Upper lobe of left lung (tissue), 6 donors: Measurements from ENCODE around the gene OTUD5. TPM values are rescaled to one million over a fixed set of nuclear protein-coding genes. Genes with fewer than 3 reads are reported as not detected.

Experiments used
- ATAC-seq, 2 donors: fragments of 200-7000 bp; cut with Tn5 transposase; one replicate each; pipeline ENCODE4 v1.9.1; 2022; ENCODE audit warnings: mild to moderate bottlenecking in 2 of 2, moderate library complexity in 2 of 2; ENCODE audit not compliant: low FRiP score in 2 of 2
- DNase-seq, 2 donors: peaks; one replicate each; pipeline ENCODE4 v3.0.0-alpha.2; 2019 to 2020
- H3K27ac ChIP-seq, 4 donors: fragments of 200-600 bp; sonication (generic); one replicate each; pipeline ENCODE4 v1.5.1; 2016 to 2019
- H3K27me3 ChIP-seq, 4 donors: fragments of 200-600 bp; sonication (generic); one replicate each; pipeline ENCODE4 v1.5.1; 2017 to 2019
- H3K36me3 ChIP-seq, 4 donors: fragments of 200-600 bp; sonication (generic); one replicate each; pipeline ENCODE4 v1.5.1; 2016 to 2019
- H3K4me1 ChIP-seq, 4 donors: fragments of 200-600 bp; sonication (generic); one replicate each; pipeline ENCODE4 v1.5.1; 2018 to 2019
- H3K4me3 ChIP-seq, 4 donors: fragments of 200-600 bp; sonication (generic); one replicate each; pipeline ENCODE4 v1.5.1; 2017 to 2019; ENCODE audit warnings: mild to moderate bottlenecking in 2 of 4, moderate library complexity in 1 of 4
- H3K9me3 ChIP-seq, 4 donors: fragments of 200-600 bp; sonication (generic); one replicate each; pipeline ENCODE4 v1.5.1; 2018 to 2019
- CTCF ChIP-seq, 6 experiments: fragments of 450-650 bp in 4 of 6; fragments of 200-600 bp in 2 of 6; sonication (generic) in 2 of 6; IDR thresholded peaks; one replicate each; pipeline ENCODE4 v1.5.1; 2016 to 2019; ENCODE audit warnings: antibody characterized with exemption in 6 of 6
- EP300 ChIP-seq, 4 donors: sonication (generic); formaldehyde crosslinking; IDR thresholded peaks; one replicate each; pipeline ENCODE4 v1.5.1; 2017; ENCODE audit warnings: antibody characterized with exemption in 4 of 4, control low read depth in 2 of 4
- POLR2A ChIP-seq, 4 donors: fragments of 450-650 bp; IDR thresholded peaks; one replicate each; pipeline ENCODE4 v1.5.1; 2016 to 2017; ENCODE audit warnings: antibody characterized with exemption in 4 of 4, mild to moderate bottlenecking in 2 of 4
- POLR2AphosphoS5 ChIP-seq, 2 donors: sonication (generic); formaldehyde crosslinking; IDR thresholded peaks; one replicate each; pipeline ENCODE4 v1.5.1; 2017; ENCODE audit warnings: antibody characterized with exemption in 2 of 2
- WGBS, 2 donors: methylation state at CpG; one replicate each; pipeline ENCODE4 v1.1.5; 2017 to 2018; 5-methylcytosine and 5-hydroxymethylcytosine counted together
- total RNA-seq, 6 donors: library from RNA; depleted of rRNA in 4 of 6; stranded (reverse); fragments of >200 nt in 4 of 6; gene quantifications; one replicate each; pipeline versions ENCODE4 v1.1.0 to v1.2.1, GENCODE V29; 2016 to 2021
- donor health status: DM: no; HTN: no; CAD: no; lungs with moderate emphysema.
- donor health status: DM: no; HTN: yes; CAD: no; lungs with severe emphysema.

The OTUD5 gene
- total RNA-seq, 6 donors from 2014 or later: 40.1 to 101 (median 49.6) TPM

- ATAC-seq (no peak), DNase-seq (no peak)
- Histone ChIP-seq H3K4me1 (peaks cover 4 to 15% (median 10%) of the 10 kb centered on the region in 4 donors), H3K27me3 (no peaks in the 10 kb centered on the region), H3K36me3 (peaks cover 0 to 33% (median 17%) of the 10 kb centered on the region in 4 donors), H3K27ac (peak overlapping the region in 1 of 4 donors; percentile 16), H3K9me3 (peaks cover 0 to 3% (median 0%) of the 10 kb centered on the region in 4 donors), H3K4me3 (peak overlapping the region in 1 of 4 donors; percentile 72)
- WGBS, 2 donors: 85 to 91% methylated on average over 5 to 8 of the region's 8 CpGs
- TF ChIP-seq EP300 (IDR thresholded peaks at IDR 0.05) (no peak), POLR2AphosphoS5 (IDR thresholded peaks at IDR 0.05) (no peak), POLR2A (IDR thresholded peaks at IDR 0.05) (no peak)
Observed at GRCh38 chrX:48899078-48899410, 58.4 kb downstream of the OTUD5 start.

GRCh38 chrX:48897625-48898306, 59.6 kb downstream of the OTUD5 start, which contains the start of the genes PQBP1 and TIMM17B:
TSS of gene PQBP1 (plus strand) at chrX:48897930. CDS start at chrX:48898510, 580 bp downstream.
TSS of gene TIMM17B (minus strand) at chrX:48897768. CDS start at chrX:48897749, 19 bp downstream.
- DNase-seq: peak; percentile 90 to 95
- peaks cover 4 to 15% (median 10%) of the 10 kb centered on the region in 4 donors for H3K4me1 ChIP-seq
- TF ChIP-seq POLR2AphosphoS5 (IDR thresholded peaks at IDR 0.05): peak; percentile 75 to 89
- TF ChIP-seq EP300 (IDR thresholded peaks at IDR 0.05): no peak
- peak in 3 of 4 donors; percentile 71 to 87 (median 74) for TF ChIP-seq POLR2A (IDR thresholded peaks at IDR 0.05)
- no peak for TF ChIP-seq CTCF (IDR thresholded peaks at IDR 0.05)
- peak within 1 kb of the TSS; percentile 95 to 96 (median 96) for H3K27ac ChIP-seq
- 60% methylated on average over 47 of the region's 49 CpGs; no CpG with 5 or more reads in 1 of the 2 donors for WGBS, 2 donors
- peak within 1 kb of the TSS; percentile 36 to 72 (median 68) for H3K4me3 ChIP-seq
- ATAC-seq: peak; percentile 97 to 98
- H3K27me3 ChIP-seq: no peaks in the 10 kb centered on the region
- peaks cover 0 to 34% (median 15%) of the 10 kb centered on the region in 4 donors for H3K36me3 ChIP-seq
- peaks cover 0 to 3% (median 0%) of the 10 kb centered on the region in 4 donors for H3K9me3 ChIP-seq

GRCh38 chrX:48897157-48897624, 60.2 kb downstream of the OTUD5 start:
- 0 to 46% methylated on average over 1 to 38 of the region's 38 CpGs for WGBS, 2 donors
- H3K9me3 ChIP-seq: peaks cover 0 to 3% (median 0%) of the 10 kb centered on the region in 4 donors
- DNase-seq: peak; percentile 84
- TF ChIP-seq POLR2A (IDR thresholded peaks at IDR 0.05) (no peak), EP300 (IDR thresholded peaks at IDR 0.05) (no peak), CTCF (IDR thresholded peaks at IDR 0.05) (no peak), POLR2AphosphoS5 (IDR thresholded peaks at IDR 0.05) (peak in 1 of 2 donors; percentile 1)
- H3K4me3 ChIP-seq: peak overlapping the region; percentile 36 to 72 (median 68)
- H3K27ac ChIP-seq: peak overlapping the region; percentile 95 to 96 (median 96)
- peak; percentile 83 to 89 for ATAC-seq
- no peaks in the 10 kb centered on the region for H3K27me3 ChIP-seq
- peaks cover 4 to 16% (median 10%) of the 10 kb centered on the region in 4 donors for H3K4me1 ChIP-seq
- H3K36me3 ChIP-seq: peaks cover 0 to 29% (median 12%) of the 10 kb centered on the region in 4 donors

GRCh38 chrX:48896611-48897011, 60.8 kb downstream of the OTUD5 start:
- no peak for ATAC-seq
- no peak for DNase-seq
- 64 to 67% methylated on average over 1 to 9 of the region's 9 CpGs for WGBS, 2 donors
- H3K27me3 ChIP-seq: no peaks in the 10 kb centered on the region
- H3K36me3 ChIP-seq: peaks cover 0 to 23% (median 10%) of the 10 kb centered on the region in 4 donors
- H3K27ac ChIP-seq: peak overlapping the region; percentile 95 to 96 (median 96)
- TF ChIP-seq EP300 (IDR thresholded peaks at IDR 0.05) (no peak), POLR2A (IDR thresholded peaks at IDR 0.05) (no peak), POLR2AphosphoS5 (IDR thresholded peaks at IDR 0.05) (no peak), CTCF (IDR thresholded peaks at IDR 0.05) (no peak)
- peak overlapping the region in 3 of 4 donors; percentile 65 to 72 (median 71) for H3K4me3 ChIP-seq
- peaks cover 0 to 3% (median 0%) of the 10 kb centered on the region in 4 donors for H3K9me3 ChIP-seq
- H3K4me1 ChIP-seq: peaks cover 7 to 20% (median 15%) of the 10 kb centered on the region in 4 donors

- H3K36me3 ChIP-seq: peaks cover 0 to 14% (median 3%) of the 10 kb centered on the region in 4 donors
- no peaks in the 10 kb centered on the region for H3K27me3 ChIP-seq
- H3K4me1 ChIP-seq: peaks cover 10 to 24% (median 15%) of the 10 kb centered on the region in 4 donors
- ATAC-seq: no peak
- no peak overlapping the region for H3K27ac ChIP-seq
- WGBS, 2 donors: 84 to 95% methylated on average over 5 to 6 of the region's 6 CpGs
- DNase-seq: no peak
- no peak overlapping the region for H3K4me3 ChIP-seq
- TF ChIP-seq CTCF (IDR thresholded peaks at IDR 0.05): no peak
- TF ChIP-seq EP300 (IDR thresholded peaks at IDR 0.05): no peak
- TF ChIP-seq POLR2AphosphoS5 (IDR thresholded peaks at IDR 0.05): no peak
- no peak for TF ChIP-seq POLR2A (IDR thresholded peaks at IDR 0.05)
- peaks cover 0 to 3% (median 0%) of the 10 kb centered on the region in 4 donors for H3K9me3 ChIP-seq
Observed at GRCh38 chrX:48894891-48895290, 62.5 kb downstream of the OTUD5 start.
